ENCODE data around the gene COX6B2. TPM values are rescaled to one million over a fixed set of nuclear protein-coding genes. Genes with fewer than 3 reads are reported as not detected.
A peak's percentile ranks its signal among the peaks of the same experiment; 100 is the strongest.

COX6B2 gene
- polyA plus RNA-seq, 3 donors from 2014 or later, result 0.16 TPM; not detected in 2

DNA sequence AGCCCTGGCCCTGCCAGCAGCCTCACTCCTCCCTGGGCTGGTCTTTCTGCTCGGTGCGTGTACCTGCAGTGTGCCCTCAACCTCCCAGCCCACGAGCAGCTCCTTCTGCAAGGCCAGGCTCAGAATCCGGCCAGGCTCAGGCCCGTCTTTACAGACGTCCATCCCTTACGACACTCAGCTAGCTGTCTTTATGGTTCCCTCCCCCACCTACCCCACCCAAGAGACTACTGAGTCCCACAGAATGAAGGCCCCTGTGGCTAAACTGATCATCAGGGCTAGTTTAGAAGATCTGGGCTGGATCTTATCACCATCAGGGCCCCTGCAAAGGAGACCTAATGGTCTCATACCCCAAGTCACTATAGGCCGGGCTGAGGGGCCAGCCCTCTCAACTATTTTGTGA lies 40.1 kb downstream of the COX6B2 start:
- Mint-ChIP-seq H3K27ac (no peak overlapping the region), H3K36me3 (peaks cover 0 to 10% (median 0%) of the 10 kb centered on the region in 3 donors), H3K4me3 (no peak overlapping the region), H3K4me1 (no peaks in the 10 kb centered on the region), H3K9me3 (no peaks in the 10 kb centered on the region), H3K27me3 (ENCODE audit: low read depth in 3 of 3) (peaks cover 0 to 3% (median under 1%) of the 10 kb centered on the region in 3 donors)
- DNase-seq, result no peak

- Mint-ChIP-seq H3K4me1 (no peaks in the 10 kb centered on the region), H3K9me3 (no peaks in the 10 kb centered on the region), H3K27ac (no peak overlapping the region), H3K36me3 (peaks cover 0 to 10% (median 0%) of the 10 kb centered on the region in 3 donors), H3K4me3 (no peak overlapping the region), H3K27me3 (ENCODE audit: low read depth in 3 of 3) (peaks cover 0 to 3% (median 0%) of the 10 kb centered on the region in 3 donors)
- DNase-seq, result no peak
These were observed 41.7 kb downstream of the COX6B2 start for GRCh38 chr19:55312621-55313512.

GRCh38 chr19:55311797-55312196 lies 42.7 kb downstream of the COX6B2 start:
- H3K36me3 Mint-ChIP-seq, result peaks cover 0 to 10% (median 0%) of the 10 kb centered on the region in 3 donors
- DNase-seq, result no peak

GRCh38 chr19:55311397-55311796 lies 43.1 kb downstream of the COX6B2 start:
- no peak for DNase-seq
- no peaks in the 10 kb centered on the region for H3K9me3 Mint-ChIP-seq
- no peak overlapping the region for H3K4me3 Mint-ChIP-seq
- H3K27me3 Mint-ChIP-seq (ENCODE audit: low read depth in 3 of 3), result peaks cover 0 to 3% (median 0%) of the 10 kb centered on the region in 3 donors
- peaks cover 0 to 10% (median 0%) of the 10 kb centered on the region in 3 donors for H3K36me3 Mint-ChIP-seq
- H3K27ac Mint-ChIP-seq, result no peak overlapping the region
- H3K4me1 Mint-ChIP-seq, result no peaks in the 10 kb centered on the region

More at GRCh38 chr19:55311797-55312196, 42.7 kb downstream of the COX6B2 start:
- H3K4me1 Mint-ChIP-seq, result no peaks in the 10 kb centered on the region
- no peaks in the 10 kb centered on the region for H3K9me3 Mint-ChIP-seq
- H3K27me3 Mint-ChIP-seq (ENCODE audit: low read depth in 3 of 3), result peaks cover 0 to 3% (median 0%) of the 10 kb centered on the region in 3 donors
- H3K4me3 Mint-ChIP-seq, result no peak overlapping the region
- no peak overlapping the region for H3K27ac Mint-ChIP-seq

- H3K27ac Mint-ChIP-seq, result no peak overlapping the region
- no peaks in the 10 kb centered on the region for H3K27me3 Mint-ChIP-seq (ENCODE audit: low read depth in 3 of 3)
These were observed 44.0 kb downstream of the COX6B2 start for GRCh38 chr19:55310498-55310897.

GRCh38 chr19:55309448-55309847 lies 45.1 kb downstream of the COX6B2 start:
- Mint-ChIP-seq H3K27me3 (ENCODE audit: low read depth in 3 of 3) (peaks cover 0 to 2% (median 0%) of the 10 kb centered on the region in 3 donors), H3K36me3 (peaks cover 0 to 10% (median 0%) of the 10 kb centered on the region in 3 donors), H3K27ac (no peak overlapping the region), H3K4me1 (no peaks in the 10 kb centered on the region), H3K4me3 (no peak overlapping the region), H3K9me3 (no peaks in the 10 kb centered on the region)
- no peak for DNase-seq

More at GRCh38 chr19:55310498-55310897, 44.0 kb downstream of the COX6B2 start:
- Mint-ChIP-seq H3K36me3 (peaks cover 0 to 10% (median 0%) of the 10 kb centered on the region in 3 donors), H3K4me1 (no peaks in the 10 kb centered on the region), H3K9me3 (no peaks in the 10 kb centered on the region), H3K4me3 (no peak overlapping the region)
- no peak for DNase-seq

- Mint-ChIP-seq H3K36me3 (peaks cover 0 to 5% (median 0%) of the 10 kb centered on the region in 3 donors), H3K4me1 (no peaks in the 10 kb centered on the region), H3K9me3 (no peaks in the 10 kb centered on the region), H3K27me3 (ENCODE audit: low read depth in 3 of 3) (peaks cover 0 to 2% (median 0%) of the 10 kb centered on the region in 3 donors), H3K4me3 (no peak overlapping the region), H3K27ac (no peak overlapping the region)
- no peak for DNase-seq
These were observed 46.2 kb downstream of the COX6B2 start for GRCh38 chr19:55308281-55308680.

DNA sequence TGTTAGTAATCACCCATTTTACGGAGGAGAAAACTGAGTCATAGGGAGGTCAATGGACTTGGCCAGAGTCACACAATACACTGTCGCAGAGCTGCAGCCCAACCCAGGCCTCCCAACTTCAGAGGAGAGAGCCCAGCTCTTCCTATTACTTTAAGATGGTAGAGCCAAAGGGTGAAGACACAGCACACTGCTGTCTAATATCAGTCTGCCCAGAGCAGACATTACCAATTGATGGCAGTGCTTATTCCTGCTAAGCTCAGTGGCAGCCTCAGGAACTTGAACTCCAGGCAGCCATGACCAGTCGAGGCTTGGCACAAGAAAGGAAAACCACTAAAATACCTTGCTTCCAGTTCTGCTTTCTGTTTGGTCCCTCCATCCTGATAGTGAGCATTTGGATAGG lies 47.8 kb downstream of the COX6B2 start:
- H3K9me3 Mint-ChIP-seq, result no peaks in the 10 kb centered on the region

DNA sequence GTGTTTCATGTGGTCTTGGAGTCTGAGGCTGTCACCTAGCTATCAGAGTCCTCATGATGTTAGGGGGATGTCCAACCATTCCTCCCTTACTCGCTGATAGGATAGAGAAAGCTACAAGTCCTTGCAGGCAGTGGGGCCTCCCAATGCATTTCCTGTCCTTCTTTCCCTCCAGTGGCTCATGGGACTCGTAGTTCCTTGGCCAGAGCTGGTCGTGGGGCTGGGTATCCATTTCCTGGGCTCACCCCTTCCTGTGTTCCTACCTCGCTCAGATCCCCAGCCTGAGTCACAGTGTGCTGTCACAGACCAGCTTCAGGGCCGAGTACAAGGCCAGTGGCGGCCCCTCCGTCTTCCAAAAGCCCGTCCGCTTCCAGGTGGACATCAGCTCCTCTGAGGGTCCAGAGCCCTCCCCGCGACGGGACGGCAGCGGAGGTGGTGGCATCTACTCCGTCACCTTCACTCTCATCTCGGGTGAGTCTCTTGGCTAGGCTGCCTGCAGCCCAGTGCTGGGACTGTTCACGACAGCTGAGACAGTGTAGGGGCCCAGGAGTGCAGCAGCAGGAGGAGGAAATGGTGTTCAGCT lies 48.4 kb downstream of the COX6B2 start:
- Mint-ChIP-seq H3K9me3 (no peaks in the 10 kb centered on the region), H3K4me1 (peaks cover 11% of the 10 kb centered on the region in 2 donors), H3K4me3 (no peak overlapping the region), H3K36me3 (peaks cover 0 to 4% (median 0%) of the 10 kb centered on the region in 3 donors), H3K27me3 (ENCODE audit: low read depth in 3 of 3) (peaks cover 4 to 5% (median 5%) of the 10 kb centered on the region in 3 donors), H3K27ac (no peak overlapping the region)
- DNase-seq, result no peak

More for the DNA sequence above, 47.8 kb downstream of the COX6B2 start:
- no peak for DNase-seq
- Mint-ChIP-seq H3K27ac (no peak overlapping the region), H3K4me3 (no peak overlapping the region), H3K36me3 (peaks cover 0 to 4% (median 0%) of the 10 kb centered on the region in 3 donors), H3K4me1 (peaks cover 4 to 6% of the 10 kb centered on the region in 2 donors), H3K27me3 (ENCODE audit: low read depth in 3 of 3) (peaks cover 2 to 3% (median 3%) of the 10 kb centered on the region in 3 donors)

DNA sequence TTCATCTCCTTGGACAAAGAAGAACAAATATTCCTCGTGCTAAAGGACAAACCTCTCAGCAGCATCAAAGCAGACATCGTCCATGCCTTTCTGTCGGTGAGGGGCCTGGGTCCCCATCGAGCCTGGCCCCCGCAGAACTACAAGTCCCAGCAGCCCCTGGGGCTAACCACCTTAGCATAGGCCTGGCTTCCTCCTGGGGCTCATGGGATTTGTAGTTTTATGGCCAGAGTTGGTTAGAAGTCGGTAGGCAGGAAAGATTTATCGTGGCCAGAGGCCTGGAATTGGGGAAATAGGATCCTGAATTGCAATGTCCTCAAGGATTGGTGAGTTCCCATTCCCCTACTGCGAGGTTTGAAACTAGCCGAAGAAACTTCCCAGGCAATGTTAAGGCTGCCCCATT lies 49.0 kb downstream of the COX6B2 start:
- Mint-ChIP-seq H3K4me1 (peaks cover 11 to 12% of the 10 kb centered on the region in 2 donors), H3K4me3 (peak overlapping the region in 1 of 5 donors; percentile 41), H3K27me3 (ENCODE audit: low read depth in 3 of 3) (peaks cover 5 to 7% (median 5%) of the 10 kb centered on the region in 3 donors), H3K36me3 (peaks cover 0 to 4% (median 0%) of the 10 kb centered on the region in 3 donors), H3K9me3 (no peaks in the 10 kb centered on the region), H3K27ac (peak overlapping the region in 2 of 6 donors; percentile 20 to 32)
- peak; percentile 31 to 40 (median 32) for DNase-seq

GRCh38 chr19:55304980-55305379 lies 49.5 kb downstream of the COX6B2 start:
- no peak overlapping the region for H3K4me3 Mint-ChIP-seq
- peaks cover 5 to 7% (median 5%) of the 10 kb centered on the region in 3 donors for H3K27me3 Mint-ChIP-seq (ENCODE audit: low read depth in 3 of 3)
- DNase-seq, result no peak
- H3K9me3 Mint-ChIP-seq, result no peaks in the 10 kb centered on the region
- H3K27ac Mint-ChIP-seq, result no peak overlapping the region
- peaks cover 11 to 12% of the 10 kb centered on the region in 2 donors for H3K4me1 Mint-ChIP-seq
- H3K36me3 Mint-ChIP-seq, result no peaks in the 10 kb centered on the region

DNA sequence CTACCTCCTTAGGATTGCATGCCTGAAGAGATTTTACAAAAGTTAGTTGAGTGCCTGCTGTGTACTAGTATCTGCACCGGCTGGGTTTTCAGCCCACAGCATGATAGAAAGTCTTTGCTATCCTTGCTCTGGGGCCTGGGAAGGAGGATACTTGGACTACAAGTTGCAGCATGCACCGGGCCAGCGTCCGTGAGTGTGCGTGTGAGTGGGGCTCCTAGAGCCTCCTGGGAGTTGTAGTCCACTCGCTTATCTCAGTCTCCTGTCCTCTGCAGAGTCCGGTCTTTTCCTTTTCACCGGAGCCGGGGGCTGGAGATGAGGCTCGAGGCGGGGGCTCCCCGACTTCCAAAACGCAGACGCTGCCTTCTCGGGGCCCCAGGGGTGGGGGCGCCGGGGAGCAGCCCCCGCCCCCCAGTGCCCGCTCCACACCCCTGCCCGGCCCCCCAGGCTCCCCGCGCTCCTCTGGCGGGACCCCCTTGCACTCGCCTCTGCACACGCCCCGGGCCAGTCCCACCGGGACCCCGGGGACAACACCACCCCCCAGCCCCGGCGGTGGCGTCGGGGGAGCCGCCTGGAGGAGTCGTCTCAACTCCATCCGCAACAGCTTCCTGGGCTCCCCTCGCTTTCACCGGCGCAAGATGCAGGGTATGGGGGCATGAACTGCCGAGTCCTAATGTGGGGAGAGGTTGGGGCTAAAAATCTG lies 50.1 kb downstream of the COX6B2 start:
- Mint-ChIP-seq H3K4me1 (peaks cover 11 to 12% of the 10 kb centered on the region in 2 donors), H3K27me3 (ENCODE audit: low read depth in 3 of 3) (peaks cover 5 to 7% (median 5%) of the 10 kb centered on the region in 3 donors), H3K36me3 (no peaks in the 10 kb centered on the region), H3K9me3 (no peaks in the 10 kb centered on the region), H3K4me3 (no peak overlapping the region), H3K27ac (no peak overlapping the region)
- no peak for DNase-seq

GRCh38 chr19:55303477-55303876 lies 51.0 kb downstream of the COX6B2 start:
- Mint-ChIP-seq H3K9me3 (no peaks in the 10 kb centered on the region), H3K36me3 (no peaks in the 10 kb centered on the region), H3K27ac (no peak overlapping the region), H3K27me3 (ENCODE audit: low read depth in 3 of 3) (peaks cover 5 to 7% (median 5%) of the 10 kb centered on the region in 3 donors), H3K4me3 (no peak overlapping the region), H3K4me1 (peaks cover 11 to 12% of the 10 kb centered on the region in 2 donors)
- DNase-seq, result no peak
